HG02885 (cell line): ENCODE data around the gene JUND.

Source experiments
- ATAC-seq: cut with Tn5 transposase; IDR thresholded peaks from one replicate; pipeline ENCODE4 v1.9.1; 2021; ENCODE audit warnings: mild to moderate bottlenecking; ENCODE audit not compliant: unreplicated experiment, poor library complexity

JUND gene

DNA sequence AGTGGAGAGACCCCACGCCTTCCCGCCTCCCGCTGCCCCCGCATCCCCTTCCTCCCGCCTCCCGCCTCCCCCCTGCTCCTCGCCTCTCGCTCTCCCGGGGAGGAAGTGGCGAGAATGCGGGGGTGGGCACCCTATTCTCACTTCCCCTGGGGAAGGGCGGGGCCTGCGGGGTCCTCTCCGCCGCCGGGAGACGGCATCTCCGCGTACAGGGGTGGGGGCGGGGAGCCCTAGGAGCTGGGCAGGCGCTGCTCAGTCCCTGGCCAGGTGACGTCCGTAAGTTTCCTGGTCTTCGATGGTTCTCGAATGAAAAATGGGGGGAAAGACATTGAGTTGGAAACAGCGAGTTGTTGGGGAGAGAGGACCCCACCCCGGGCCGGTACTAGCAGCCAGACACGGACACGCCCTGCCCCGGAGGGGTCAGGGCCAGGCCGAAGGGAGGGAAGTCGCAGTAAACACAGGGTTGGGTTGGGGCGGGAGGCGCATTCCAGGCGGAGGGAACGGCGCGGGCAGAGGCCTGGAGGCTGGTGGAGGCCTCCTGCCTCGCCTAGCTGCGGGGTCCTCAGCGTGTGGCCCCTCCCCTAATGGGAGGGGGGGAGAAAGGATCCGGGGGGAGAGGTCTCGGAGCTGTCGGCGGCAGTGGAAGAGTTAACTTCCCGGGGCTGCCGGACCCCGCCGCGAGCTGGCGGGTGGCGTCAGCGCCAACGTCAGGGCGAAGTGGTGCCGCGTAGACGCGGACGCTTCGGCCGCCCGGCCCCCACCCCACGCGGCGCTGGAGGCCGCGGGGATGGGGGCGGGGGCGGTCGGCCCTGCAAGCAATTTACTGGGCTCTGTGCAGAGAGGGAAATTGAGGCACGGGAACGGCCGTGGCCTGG lies 10.4 kb upstream of the JUND start:
- peak; percentile 64 for ATAC-seq

DNA sequence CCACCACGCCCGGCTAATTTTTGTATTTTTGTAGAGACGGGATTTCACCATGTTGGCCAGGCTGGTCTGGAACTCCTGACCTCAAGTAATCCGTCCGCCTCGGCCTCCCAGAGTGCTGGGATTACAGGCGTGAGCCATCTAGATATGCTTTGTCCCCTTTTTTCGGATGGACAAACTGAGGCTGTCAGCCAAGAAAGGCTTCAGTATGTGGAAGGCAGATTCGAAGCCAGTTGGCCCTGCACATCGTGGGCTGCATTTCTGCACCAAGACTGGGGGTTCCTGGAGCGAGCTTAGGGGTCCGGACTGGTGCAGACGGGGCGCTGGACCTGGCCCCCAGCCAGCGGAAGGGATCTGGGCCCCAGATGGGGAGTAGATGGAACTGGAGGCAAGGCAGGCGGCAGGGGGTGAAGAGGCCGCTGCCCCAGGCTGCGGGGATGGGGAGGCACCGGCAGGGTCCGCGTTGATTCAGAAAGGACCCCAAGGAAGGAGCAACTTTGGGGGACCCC lies 9.7 kb upstream of the JUND start:
- ATAC-seq: peak; percentile 12

- peak; percentile 45 for ATAC-seq
Measured at GRCh38 chr19:18290302-18291018, 9.0 kb upstream of the JUND start.

- no peak for ATAC-seq
Measured at GRCh38 chr19:18289471-18290301, 8.3 kb upstream of the JUND start.

DNA sequence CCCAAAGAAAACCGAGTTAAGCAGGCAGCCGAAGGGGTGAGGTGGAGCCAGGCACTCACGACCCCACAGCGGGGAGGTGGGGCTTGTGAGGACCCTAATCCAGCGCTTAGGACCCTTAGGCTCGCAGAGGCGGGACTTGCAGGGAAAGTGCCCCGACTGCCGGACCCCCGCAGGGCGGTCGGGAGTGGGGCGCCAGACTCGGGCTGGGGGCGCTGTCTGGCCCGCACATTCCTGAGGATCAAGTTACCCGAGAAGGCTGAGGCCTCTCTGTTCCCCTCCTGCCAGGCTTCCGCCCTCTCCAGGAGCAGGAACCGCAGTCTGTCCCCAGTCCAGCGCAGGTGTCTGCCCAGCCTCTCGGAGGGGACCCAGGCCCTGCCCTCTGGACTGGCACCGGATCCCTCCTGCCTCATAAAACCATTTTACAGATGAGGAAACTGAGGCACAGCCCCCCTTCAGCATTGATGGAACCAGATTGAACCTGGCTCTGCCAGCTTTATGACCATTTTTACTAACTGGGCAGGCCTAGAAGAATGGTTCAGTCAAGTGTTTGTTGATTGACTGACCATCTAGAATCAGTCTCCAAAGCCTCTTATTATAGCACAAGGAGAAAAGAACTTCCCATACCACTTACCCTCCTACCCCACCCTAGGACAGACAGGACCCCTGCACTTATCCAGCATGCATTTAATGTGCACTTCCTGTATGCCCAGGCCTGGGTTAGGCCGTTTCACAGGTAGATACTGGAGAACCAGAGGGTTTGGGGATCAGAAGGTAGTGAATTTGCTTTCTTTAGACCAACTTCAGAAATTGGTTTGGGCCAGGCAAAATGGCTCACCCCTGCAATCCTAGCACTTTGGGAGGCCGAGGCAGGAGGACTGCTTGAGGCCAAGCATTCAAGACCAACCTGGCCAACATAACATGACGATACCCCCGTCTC lies 6.7 kb upstream of the JUND start:
- no peak for ATAC-seq

DNA sequence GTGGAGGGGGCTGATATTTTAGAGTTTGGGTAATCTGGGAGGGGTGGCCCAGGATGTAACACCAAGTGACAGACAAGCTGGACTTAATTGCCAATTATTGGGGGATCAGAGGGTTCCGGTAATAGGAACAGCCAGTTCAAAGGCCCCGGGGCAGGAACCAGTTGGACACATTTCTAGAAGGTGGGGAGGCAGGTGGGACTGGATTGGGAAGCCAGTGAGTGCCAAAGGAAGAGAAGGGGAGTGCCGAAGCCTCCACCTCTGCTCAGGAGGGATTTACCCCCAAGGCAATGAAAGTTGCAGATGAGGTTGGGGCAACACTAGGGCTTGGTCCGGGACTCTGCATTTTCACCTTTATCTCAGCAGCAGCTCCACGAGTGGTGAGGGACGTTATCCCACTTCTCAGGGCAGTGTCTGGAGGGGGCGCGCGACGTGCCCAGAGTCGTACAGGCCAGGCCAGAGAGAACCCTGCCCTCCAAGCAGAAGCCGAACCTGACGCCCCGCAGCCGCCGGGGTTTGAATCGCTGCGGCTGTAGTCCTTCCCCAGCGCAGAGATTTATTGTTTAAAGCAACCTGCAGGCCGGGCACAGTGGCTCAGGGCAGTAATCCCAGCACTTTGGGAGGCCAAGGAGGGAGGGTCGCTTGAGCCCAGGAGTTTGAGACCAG lies 5.7 kb upstream of the JUND start:
- ATAC-seq: no peak

GRCh38 chr19:18284712-18285360 lies 3.4 kb upstream of the JUND start:
- no peak for ATAC-seq

DNA sequence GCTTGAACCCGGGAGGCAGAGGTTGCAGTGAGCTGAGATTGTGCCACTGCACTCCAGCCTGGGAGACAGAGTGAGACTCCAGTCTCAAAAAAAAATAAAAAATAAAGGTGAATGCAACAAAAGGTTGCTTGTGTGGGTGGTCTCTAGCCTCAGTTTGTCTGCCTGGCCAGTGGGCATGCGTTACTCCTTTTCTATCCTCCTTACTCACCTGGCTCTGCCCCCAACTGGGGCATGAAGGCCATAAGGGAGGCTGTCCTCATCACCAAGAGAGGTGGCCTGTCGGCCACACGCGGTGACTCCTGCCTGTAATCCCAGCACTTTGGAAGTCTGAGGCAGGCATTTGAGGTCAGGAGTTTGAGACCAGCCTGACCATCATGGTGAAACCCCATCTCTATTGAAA lies 1.9 kb upstream of the JUND start:
- no peak for ATAC-seq

- no peak for ATAC-seq
Measured at GRCh38 chr19:18282788-18283141, 1.3 kb upstream of the JUND start.

DNA sequence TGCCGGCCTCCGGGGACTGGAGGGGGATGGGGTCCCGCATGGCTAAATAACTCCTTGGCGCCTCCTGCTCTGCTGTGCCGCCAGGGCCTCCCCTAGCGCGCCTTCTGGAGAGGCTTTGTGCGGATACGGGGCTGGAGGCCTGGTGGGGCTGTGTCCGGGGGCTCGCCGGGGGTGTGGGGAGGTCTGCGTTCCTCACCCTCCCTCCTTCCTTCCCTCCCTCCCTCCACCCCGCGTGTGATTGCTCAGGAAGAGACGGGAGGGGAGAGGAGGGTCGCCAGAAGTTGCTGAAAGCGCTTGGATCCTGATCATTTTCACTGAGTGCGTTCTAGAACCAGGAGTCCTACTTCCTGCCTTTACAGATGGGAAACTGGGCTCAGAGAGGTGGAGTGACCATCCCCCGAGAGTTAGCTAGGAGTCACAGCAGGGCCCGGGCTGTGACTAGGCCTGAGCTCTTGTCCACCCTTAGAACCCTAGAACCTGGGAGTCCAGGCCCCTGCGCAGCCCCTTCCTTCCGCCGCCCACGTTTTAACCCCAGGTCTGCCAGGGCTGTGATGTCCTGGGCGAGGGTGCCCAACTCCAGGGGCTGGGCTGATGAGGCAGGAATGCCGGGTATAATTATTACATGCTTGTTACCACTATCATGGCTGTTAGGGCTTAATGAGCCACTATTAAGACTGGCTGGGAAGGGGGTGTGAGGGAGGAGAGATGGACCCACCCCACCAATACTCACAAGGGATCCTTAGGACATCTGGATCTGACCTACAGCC lies 782 bp upstream of the JUND start:
- ATAC-seq: no peak

DNA sequence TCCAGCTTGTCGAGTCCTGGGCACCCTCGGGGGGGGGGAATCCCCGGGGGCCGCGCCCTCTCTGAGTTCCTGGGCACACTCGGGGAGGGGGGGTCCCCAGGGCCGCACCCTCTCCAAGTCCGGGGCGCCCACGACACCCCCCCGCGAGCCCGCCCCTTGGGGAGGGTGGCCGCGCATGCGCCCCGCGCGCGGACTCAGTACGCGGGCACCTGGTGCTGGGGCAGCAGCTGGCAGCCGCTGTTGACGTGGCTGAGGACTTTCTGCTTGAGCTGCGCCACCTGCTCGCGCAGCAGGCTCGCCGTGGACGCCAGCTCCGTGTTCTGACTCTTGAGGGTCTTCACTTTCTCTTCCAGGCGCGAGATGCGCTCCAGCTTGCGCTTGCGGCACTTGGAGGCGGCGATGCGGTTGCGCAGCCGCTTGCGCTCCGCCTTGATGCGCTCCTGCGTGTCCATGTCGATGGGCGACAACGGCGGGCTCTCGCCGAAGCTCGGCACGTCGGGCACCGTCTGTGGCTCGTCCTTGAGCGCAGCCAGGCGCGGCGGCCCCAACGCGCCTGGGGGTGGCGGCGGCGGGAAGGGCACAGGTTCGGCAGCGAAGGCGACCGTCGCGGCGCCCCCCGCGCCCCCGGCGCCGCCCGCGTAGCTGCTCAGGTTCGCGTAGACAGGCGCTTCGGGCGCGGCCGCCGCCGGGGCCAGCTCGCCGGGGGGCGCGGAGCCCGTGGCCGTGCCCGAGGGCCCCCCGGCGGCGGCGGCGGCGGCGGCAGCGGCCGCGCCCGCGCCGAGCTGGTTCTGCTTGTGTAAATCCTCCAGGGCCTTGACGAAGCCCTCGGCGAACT lies 958 bp downstream of the JUND start:
- no peak for ATAC-seq

- peak; percentile 23 for ATAC-seq
Measured at GRCh38 chr19:18279516-18280246, 1.7 kb downstream of the JUND start.

GRCh38 chr19:18279266-18279515 lies 2.2 kb downstream of the JUND start:
- no peak for ATAC-seq

- ATAC-seq: no peak
Measured at GRCh38 chr19:18278521-18279265, 2.7 kb downstream of the JUND start.

DNA sequence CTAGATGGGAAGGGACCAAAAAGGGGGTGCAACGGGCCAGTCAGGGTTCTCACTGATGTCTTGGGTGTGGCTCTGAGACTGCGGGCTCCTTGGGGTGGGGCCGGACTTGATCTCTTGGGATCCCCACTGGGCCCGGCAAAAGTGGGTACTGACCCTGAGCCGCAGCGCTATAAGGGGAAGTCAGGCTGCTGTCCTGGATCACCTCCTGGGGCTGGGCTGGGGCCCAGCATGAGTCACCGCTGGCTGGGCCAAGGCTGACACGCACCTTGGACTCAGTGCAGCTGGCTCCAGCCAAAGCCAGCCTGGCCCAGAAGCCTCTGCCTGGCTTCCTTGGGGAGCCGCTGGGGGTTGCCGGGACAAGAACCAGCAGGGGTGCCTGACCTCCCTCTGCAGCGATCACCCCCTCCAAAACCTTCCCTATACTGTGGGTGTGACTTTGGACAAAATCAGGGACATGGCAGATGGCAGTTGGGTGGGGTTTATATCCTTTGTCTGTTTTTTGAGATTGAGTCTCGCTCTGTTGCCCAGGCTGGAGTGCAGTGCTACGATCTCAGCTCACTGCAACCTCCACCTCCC lies 6.6 kb downstream of the JUND start:
- ATAC-seq: no peak
